HFFc6 (cell line): Measurements from ENCODE around the gene BRME1. TPM values are rescaled to one million over a fixed set of nuclear protein-coding genes. Genes with fewer than 3 reads are reported as not detected.
"Not testable (repeated sequence)": the region's sequence is repeated elsewhere in the genome, so short reads cannot be mapped to it uniquely, and the experiment has no call there.

Source experiments
- DNase-seq: peaks from one replicate; pipeline ENCODE4 v3.0.0-alpha.2; 2018
- H3K27ac Mint-ChIP-seq: 2 replicates; pipeline ENCODE4 v1.8.0; 2020; ENCODE audit warnings: mild to moderate bottlenecking, mixed read lengths
- H3K27me3 Mint-ChIP-seq: 2 replicates; pipeline ENCODE4 v1.8.0; 2021; ENCODE audit warnings: mild to moderate bottlenecking, moderate library complexity, mixed read lengths; ENCODE audit not compliant: insufficient read depth
- H3K36me3 Mint-ChIP-seq: 2 replicates; pipeline ENCODE4 v1.8.0; 2021; ENCODE audit warnings: low read depth, mixed read lengths
- H3K4me1 Mint-ChIP-seq: 2 replicates; pipeline ENCODE4 v1.8.0; 2020; ENCODE audit warnings: low read depth, mixed read lengths
- H3K4me3 Mint-ChIP-seq: 2 replicates; pipeline ENCODE4 v1.8.0; 2020; ENCODE audit warnings: mild to moderate bottlenecking, moderate library complexity, mixed read lengths
- H3K9me3 Mint-ChIP-seq: 2 replicates; pipeline ENCODE4 v1.8.0; 2020; ENCODE audit warnings: mild to moderate bottlenecking, mixed read lengths
- total RNA-seq, 6 experiments: library from RNA; stranded (reverse); fragmentation: NEBNext Ultra II Directional; extraction: Animal tissue kit (Norgen Biotek cat#: 25700); gene quantifications; 2 replicates in 1 of 6; 3 replicates in 5 of 6; pipeline ENCODE4 v1.2.3, GENCODE V29; 2021
- TF ChIP-seq, protein P1 (sequence below): fragments of 200-600 bp; sonication (generic); IDR thresholded peaks from 2 replicates; pipeline ENCODE4 v1.5.0; 2021; ENCODE audit warnings: antibody characterized with exemption, mild to moderate bottlenecking

The BRME1 gene
- total RNA-seq, 6 experiments from 2014 or later: 0.37 to 0.67 (median 0.55) TPM

DNA sequence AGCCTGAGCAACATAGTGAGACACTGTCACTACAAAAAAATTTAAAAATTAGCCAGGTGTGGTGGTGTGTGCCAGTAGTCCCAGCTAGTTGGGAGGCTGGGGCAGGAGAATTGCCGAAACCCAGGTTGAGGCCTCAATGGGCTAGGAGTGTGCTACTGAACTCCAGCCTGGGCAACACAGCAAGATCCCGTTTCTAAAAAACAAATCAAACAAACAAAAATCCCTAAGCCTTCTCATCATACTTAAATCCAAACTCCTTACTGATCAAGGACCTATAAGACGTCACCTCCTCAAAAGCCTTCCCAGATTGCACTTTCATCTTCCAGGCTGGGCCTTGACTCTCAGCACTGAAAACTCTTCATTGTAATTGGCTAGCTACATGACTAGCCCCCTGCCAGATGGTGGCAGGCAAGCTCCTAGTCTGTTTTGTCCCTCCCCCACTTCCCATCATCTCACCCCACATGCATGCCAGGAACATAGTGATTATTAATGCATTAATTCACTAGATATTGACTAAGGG, 46.5 kb downstream of the BRME1 start:
- Mint-ChIP-seq H3K27ac (peak overlapping the region; percentile 61; the same call in 1 of the 2 replicates), H3K36me3 (no peaks in the 10 kb centered on the region), H3K27me3 (no peaks in the 10 kb centered on the region; the same call in 1 of the 2 replicates), H3K4me3 (0 out of 2 replicates have a peak overlapping the region, but pooled peaks have one; percentile 36), H3K9me3 (no peaks in the 10 kb centered on the region), H3K4me1 (peaks cover 43% of the 10 kb centered on the region)
- peak; percentile 42 for DNase-seq
- TF ChIP-seq, protein P1, sequence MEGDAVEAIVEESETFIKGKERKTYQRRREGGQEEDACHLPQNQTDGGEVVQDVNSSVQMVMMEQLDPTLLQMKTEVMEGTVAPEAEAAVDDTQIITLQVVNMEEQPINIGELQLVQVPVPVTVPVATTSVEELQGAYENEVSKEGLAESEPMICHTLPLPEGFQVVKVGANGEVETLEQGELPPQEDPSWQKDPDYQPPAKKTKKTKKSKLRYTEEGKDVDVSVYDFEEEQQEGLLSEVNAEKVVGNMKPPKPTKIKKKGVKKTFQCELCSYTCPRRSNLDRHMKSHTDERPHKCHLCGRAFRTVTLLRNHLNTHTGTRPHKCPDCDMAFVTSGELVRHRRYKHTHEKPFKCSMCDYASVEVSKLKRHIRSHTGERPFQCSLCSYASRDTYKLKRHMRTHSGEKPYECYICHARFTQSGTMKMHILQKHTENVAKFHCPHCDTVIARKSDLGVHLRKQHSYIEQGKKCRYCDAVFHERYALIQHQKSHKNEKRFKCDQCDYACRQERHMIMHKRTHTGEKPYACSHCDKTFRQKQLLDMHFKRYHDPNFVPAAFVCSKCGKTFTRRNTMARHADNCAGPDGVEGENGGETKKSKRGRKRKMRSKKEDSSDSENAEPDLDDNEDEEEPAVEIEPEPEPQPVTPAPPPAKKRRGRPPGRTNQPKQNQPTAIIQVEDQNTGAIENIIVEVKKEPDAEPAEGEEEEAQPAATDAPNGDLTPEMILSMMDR: peak; percentile 23; the same call in 1 of the 2 replicates

DNA sequence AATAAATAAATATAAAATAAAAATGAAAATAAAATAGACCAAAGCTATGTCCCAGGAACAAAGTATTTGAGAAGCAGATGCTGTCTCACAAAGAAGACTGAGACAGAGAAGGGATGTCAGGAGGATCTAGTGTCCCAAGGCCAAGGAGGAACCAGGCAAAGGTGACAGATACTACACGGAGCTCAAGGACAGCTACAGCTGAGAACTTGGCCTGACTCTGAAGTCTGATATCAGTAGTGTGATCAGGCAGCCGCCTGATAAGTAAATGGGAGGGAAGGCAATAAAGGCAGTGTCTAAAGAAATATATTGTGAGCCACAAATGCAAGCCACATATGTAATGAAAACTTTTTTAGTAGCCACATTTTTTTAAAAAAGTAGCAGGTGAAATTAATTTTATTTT, 49.4 kb downstream of the BRME1 start:
- H3K27me3 Mint-ChIP-seq: no peaks in the 10 kb centered on the region
- TF ChIP-seq, protein P1: no peak
- no peak overlapping the region for H3K4me3 Mint-ChIP-seq
- no peaks in the 10 kb centered on the region for H3K36me3 Mint-ChIP-seq
- DNase-seq: no peak
- peak overlapping the region; percentile 45; the same call in 1 of the 2 replicates for H3K27ac Mint-ChIP-seq
- no peaks in the 10 kb centered on the region for H3K9me3 Mint-ChIP-seq
- peaks cover 33% of the 10 kb centered on the region for H3K4me1 Mint-ChIP-seq

DNA sequence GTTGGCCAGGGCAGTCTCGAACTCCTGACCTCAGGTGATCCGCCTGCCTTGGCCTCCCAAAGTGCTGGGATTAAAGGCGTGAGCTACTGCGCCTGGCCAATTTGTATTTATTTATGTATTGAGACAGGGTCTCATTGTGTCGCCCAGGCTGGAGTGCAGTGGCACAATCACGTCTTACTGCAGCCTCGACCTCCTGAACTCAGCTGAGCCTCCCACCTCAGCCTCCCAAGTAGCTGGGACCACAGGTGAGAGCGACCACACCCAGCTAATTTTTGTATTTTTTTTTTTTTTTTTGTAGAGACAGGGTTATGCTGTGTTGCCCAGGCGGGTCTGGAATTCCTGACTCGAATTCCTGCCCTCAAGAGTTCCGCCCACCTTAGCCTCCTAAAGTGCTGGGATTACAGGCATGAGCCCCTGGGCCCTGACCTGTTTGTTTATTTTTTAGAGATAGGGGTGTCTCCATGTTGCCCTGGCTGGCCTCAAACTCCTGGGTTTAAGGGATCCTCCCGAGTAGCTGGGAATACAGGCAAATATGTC, 53.7 kb downstream of the BRME1 start:
- not testable (repeated sequence) for H3K36me3 Mint-ChIP-seq, H3K9me3 Mint-ChIP-seq, H3K4me3 Mint-ChIP-seq, DNase-seq, H3K27me3 Mint-ChIP-seq
- H3K4me1 Mint-ChIP-seq: peaks cover 41% of the 10 kb centered on the region
- peak overlapping the region; percentile 100 for H3K27ac Mint-ChIP-seq

DNA sequence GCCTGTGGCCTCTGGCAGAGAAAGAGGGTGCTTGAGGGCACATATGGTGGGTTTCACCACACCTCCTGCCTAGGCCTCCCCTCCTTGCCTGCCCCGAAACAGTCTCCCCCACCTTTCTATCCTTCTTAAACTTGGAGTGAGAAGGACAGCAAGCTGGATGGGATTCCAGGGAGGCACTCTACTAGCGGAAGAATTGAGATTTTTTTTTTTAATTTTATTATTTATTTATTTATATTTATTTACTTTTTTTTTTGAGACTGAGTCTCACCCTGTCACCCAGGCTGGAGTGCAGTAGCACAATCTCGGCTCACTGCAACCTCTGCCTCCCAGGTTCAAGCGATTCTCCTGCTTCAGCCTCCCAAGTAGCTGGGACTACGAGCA, 54.2 kb downstream of the BRME1 start:
- Mint-ChIP-seq H3K4me3 (peak overlapping the region; percentile 87), H3K4me1 (peaks cover 44% of the 10 kb centered on the region), H3K27ac (peak overlapping the region; percentile 100)
- not testable (repeated sequence) for DNase-seq, H3K36me3 Mint-ChIP-seq, H3K27me3 Mint-ChIP-seq, H3K9me3 Mint-ChIP-seq

DNA sequence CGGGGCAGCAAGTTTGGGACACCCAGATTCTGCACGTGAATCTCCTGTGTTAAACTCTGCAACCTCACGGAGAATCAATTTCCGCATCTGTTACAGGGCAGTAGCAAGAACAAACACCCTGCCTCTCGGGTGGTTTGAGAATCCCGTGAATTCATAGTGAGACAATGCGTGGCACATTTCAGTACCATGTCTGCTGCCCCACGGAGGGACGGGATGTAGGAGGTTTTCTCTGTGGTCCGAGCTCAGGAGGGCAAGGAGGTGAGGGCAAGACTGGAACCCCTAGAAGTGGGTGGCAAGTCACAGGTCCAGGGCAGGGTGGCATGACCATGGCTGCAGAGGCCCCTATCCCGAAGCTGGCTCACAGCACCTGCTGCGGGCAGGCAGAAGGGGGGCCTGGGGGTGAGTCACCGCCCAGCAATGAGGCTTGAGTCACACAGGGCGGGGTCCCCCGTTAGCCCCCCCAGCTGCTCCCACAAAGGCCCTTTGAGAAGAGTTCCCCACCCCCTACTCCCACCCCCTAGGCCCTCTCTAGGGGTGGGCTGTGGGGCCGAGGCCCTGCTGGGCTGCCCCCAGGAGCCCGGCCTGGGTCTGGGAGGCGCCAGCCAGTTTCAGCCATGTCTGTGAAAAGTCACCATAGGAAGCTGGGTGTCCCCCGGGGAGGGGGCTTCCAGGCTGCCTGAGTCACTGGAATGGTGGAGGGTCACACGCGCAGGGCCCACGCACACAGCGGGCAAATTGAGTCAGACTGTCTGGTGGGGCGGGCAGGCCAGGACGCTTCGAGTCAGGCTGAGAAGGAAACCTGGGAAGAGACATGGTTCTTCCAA, 54.8 kb downstream of the BRME1 start:
- H3K4me3 Mint-ChIP-seq: peak overlapping the region; percentile 87
- H3K9me3 Mint-ChIP-seq: no peaks in the 10 kb centered on the region
- DNase-seq: peak; percentile 85
- peak overlapping the region; percentile 100 for H3K27ac Mint-ChIP-seq
- H3K4me1 Mint-ChIP-seq: peaks cover 50% of the 10 kb centered on the region
- TF ChIP-seq, protein P1: no peak
- peaks cover 2% of the 10 kb centered on the region for H3K27me3 Mint-ChIP-seq
- no peaks in the 10 kb centered on the region for H3K36me3 Mint-ChIP-seq

DNA sequence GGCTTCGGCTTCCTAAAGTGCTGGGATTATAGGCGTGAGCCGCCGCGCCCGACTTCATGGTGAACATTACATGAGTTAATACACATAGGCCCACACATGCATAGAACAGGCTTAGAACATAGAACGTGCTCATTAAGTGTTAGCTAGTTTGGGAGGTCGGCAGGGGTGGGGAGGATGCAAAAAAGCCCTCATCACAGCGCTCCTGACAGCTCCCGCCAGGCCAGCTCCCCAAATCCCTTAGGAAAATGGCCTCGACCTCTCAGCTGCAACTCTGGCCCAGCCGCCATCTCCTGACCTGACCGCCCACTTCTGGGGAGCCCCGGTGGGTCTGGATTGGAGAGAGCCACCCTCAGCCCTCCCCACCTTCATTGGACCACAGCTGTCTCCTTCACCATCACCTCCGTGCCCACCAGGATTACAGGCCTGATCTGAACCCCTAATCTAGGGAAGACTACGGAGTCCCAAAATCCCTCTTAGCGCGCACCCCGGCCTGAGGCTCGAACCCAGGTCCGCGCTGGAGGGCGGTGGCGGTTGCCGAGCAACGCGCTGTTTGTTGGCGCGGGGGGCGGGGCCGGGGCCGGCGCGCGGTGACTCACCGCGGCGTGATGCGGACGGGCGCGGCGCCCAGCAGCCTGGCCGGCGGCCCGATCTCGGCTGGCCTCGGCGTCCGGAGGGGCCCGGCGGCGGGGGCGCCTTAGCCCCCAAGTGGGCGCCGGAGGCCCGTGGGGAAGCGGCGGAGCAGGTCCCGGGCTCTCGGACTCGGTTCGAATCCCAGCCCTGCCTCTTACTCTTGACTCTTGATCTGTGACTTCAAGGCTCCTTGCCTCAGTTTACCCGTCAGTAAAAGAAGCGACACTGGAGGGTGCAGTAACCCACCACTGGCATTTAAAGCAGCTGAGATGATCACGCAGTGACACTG, 55.7 kb downstream of the BRME1 start:
- DNase-seq: peak; percentile 57
- Mint-ChIP-seq H3K27ac (peak overlapping the region; percentile 100), H3K27me3 (peaks cover 2% of the 10 kb centered on the region), H3K36me3 (no peaks in the 10 kb centered on the region), H3K4me1 (peaks cover 58% of the 10 kb centered on the region), H3K9me3 (no peaks in the 10 kb centered on the region), H3K4me3 (peak overlapping the region; percentile 87)
- TF ChIP-seq, protein P1: no peak
